Measurements from ENCODE around the gene HPS1. TPM values are rescaled to one million over a fixed set of nuclear protein-coding genes. Genes with fewer than 3 reads are reported as not detected.

The HPS1 gene
- total RNA-seq, 2 donors from 2014 or later: 78.8 to 124 TPM

DNA sequence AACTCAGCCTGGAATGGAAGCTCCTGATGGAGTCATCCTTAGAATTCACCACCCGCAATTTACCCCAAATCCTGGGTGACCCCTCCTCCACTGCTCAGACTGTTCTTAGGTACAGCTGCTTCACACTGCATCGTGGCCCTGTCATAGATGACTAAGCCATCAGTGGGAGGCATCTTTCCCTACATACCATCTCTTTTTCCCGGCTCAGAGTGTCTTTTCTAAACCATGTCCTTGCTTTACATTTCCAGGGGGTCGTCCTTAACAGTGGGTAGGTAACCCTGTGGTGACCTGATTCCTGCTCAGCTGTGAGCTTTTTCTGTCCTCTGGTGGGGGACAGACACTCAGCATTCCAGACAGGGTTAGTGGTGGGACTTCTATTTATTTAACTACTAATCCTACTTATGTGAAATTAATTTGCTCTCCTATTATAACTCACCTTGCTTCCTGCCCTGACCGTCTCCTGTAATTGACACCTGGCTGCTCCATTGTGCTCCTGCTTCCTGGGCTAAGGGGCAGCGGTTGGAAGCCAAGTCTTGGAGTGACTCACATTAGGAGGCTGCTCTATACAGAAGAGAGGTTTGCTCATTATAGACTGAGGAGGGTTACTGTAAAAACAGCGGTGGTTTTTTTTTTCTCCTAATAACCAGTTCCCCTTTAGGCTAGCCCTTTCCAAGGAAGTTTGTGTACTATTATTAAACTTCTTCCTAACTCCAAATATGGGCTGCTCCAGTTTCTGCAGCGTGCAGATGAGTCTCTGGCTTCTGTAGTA is 72.3 kb downstream of the HPS1 start:
- no peak for ATAC-seq
- Mint-ChIP-seq H3K27ac (no peak overlapping the region), H3K4me1 (ENCODE audit: low read depth in 2 of 2) (no peaks in the 10 kb centered on the region), H3K36me3 (no peaks in the 10 kb centered on the region), H3K27me3 (peaks cover 3 to 8% of the 10 kb centered on the region in 2 donors), H3K9me3 (no peaks in the 10 kb centered on the region), H3K4me3 (no peak overlapping the region)
- DNase-seq (ENCODE audit: low spot score): no peak

DNA sequence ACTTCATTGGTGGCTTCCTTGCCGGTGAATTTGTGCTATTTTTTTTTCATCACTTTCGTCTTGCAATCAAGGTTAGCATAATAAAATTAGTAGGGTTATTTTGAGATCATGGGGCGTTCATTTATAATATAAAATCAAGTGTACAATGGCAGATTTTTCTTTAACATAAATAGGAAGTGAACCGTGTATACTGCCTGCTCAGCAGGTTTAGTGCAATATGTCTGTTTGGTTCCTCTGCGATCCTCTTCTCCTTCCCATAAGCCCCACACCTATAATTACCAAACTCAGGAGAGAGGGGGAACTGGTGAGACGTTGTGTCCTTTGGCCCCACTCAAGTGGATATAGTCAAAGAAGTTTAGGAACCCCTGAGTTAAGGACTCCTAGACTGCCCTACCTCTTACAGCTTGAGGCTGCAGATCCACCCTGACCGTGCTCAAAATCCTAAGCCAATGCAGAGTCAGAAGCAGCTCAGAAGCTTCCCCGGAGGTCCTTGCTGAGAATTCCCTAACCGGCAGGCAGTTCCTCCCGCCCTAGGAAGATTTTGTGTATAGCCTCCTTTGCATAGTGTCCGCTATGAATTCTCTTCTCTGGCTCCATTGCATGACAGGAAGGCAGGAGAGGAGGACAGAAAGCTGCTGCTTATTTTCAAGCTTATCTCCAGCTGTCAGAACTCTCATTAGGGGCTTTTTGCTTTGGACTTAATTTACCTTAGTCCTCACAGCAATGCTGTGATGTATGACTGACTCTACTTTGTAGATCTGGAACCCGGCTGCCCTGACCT is 73.3 kb downstream of the HPS1 start:
- Mint-ChIP-seq H3K36me3 (no peaks in the 10 kb centered on the region), H3K27me3 (peaks cover 3 to 9% of the 10 kb centered on the region in 2 donors), H3K4me3 (no peak overlapping the region), H3K9me3 (no peaks in the 10 kb centered on the region), H3K27ac (no peak overlapping the region), H3K4me1 (ENCODE audit: low read depth in 2 of 2) (no peaks in the 10 kb centered on the region)
- no peak for ATAC-seq
- DNase-seq (ENCODE audit: low spot score): no peak

DNA sequence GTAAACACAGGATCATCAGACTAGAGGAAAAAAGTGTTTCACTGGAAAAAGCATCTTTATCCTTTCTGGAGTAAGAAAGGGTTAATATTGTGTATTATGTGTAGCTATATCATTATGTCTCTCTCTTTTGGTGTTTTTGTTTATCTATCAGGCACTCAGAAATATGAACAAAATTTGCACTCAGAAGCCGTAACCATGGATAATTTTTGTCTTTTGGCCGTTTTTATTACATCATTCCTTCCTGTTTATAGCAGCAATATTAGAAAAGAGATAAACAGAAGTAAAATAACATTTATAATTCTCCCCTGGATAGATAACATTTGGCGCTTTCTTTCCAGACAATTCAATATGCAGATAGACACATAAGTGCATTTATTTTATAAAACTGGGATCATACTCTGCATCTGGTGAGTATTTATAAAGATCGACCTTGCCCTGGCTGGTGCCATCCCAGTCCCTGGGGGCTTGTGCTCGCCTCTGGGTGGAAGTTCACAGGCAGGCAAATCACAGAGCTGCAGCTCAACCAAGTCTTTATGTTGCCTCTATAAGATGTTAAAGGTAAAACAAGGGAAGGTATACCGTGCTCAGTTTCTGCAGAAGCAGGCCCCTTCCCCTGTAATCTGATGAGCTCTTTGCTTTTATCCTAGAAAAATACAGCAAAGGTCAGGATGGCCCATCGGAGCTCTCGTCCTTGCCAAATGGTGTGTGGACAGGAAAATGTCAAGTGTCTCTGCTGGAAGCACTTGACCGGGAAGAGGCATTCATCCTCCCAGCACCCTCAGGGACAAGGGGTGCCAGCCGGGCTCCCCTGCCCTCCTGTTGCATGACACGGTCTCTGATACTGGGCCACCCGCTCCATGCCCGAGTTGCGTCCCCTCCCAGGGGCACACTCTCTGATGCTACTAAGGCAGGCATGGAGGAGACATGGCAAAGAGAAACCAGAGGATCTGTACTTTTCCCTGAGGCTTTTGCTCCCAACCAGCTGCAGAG is 75.6 kb downstream of the HPS1 start:
- H3K36me3 Mint-ChIP-seq: no peaks in the 10 kb centered on the region
- H3K27me3 Mint-ChIP-seq: peaks cover 3 to 15% of the 10 kb centered on the region in 2 donors
- H3K27ac Mint-ChIP-seq: no peak overlapping the region
- H3K9me3 Mint-ChIP-seq: no peaks in the 10 kb centered on the region
- ATAC-seq (no peak), DNase-seq (ENCODE audit: low spot score) (no peak)
- no peaks in the 10 kb centered on the region for H3K4me1 Mint-ChIP-seq (ENCODE audit: low read depth in 2 of 2)
- no peak overlapping the region for H3K4me3 Mint-ChIP-seq

DNA sequence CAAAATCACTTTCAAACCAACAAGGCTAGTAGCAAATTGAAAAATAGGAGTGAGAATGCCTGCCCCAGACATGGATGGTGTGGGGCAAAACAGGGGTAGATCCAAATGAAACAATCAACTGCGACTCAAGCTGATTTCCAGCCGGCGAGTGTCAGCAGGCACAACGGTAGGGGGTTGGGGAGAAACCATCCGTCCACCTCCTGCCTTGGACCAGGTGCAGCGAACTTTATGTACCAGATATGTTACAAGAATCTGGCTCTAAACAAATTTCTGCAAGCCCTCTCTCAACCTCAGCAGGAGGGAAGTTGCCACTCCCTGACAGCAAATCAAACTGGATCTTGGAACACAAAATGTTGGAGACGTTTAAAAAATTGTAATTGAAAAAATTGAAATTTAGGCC is 76.9 kb downstream of the HPS1 start:
- ATAC-seq: no peak
- Mint-ChIP-seq H3K27me3 (peaks cover 3 to 7% of the 10 kb centered on the region in 2 donors), H3K27ac (no peak overlapping the region), H3K4me1 (ENCODE audit: low read depth in 2 of 2) (no peaks in the 10 kb centered on the region), H3K4me3 (no peak overlapping the region), H3K9me3 (no peaks in the 10 kb centered on the region), H3K36me3 (no peaks in the 10 kb centered on the region)
- no peak for DNase-seq (ENCODE audit: low spot score)

DNA sequence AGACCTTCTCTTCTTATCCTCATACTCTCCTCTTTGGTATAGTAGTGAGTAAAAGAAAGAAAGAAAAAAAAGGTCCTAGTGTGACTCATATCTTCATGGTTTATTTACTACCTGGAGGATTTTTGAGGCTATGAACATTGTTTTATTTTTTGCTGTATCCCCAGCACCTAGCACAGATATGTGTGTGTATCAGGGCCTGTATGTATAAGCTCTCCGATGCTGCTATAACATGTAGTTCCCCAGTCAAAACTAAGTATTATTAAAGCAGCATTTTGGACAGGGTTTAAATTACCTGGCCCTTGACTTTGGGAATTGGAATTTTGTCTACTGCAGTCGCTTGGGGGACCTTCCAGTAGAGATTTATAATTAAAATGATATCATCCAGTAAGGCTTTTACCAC is 78.1 kb downstream of the HPS1 start:
- H3K4me3 Mint-ChIP-seq: no peak overlapping the region
- ATAC-seq: no peak

DNA sequence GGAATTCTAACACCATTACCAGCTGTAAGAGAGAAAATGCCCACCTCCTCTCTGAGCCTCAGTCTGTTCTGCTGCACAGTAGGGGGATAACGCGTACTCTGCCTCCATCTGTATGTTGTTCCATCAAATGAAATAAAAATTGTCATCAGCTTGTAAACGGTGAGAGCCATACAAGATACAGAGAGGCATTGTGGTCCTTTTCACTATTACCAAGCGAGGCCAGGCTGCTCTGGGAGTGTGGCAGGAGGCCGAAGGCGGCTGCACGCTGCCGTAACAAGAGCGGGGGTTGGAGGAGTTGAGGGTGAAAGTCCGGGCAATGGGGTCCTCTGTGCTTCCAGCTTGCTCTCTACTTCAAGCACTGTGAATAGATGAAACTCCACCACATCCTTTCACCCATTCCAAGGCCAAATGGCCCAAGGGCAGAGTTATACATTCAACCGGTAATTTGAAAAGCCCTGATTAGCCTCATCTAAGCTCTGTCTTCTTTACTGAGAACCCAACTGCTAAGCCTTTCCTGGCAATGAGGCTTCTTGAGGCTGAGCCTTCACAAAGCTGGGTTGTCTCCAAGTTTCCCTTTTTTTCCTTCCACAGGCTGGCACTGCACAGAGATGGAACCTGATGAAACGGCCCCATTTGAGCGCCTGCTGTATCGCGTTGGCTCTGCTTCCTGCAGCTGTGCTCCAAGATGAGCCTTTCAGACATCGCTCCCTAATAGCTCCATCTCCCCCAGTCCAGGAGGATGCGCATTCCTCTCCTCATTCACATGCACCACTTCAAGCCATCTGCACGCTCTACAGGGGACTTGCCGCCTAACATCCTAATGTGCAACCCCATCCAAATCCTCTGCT is 78.9 kb downstream of the HPS1 start:
- ATAC-seq: no peak

More for the DNA sequence above, 78.1 kb downstream of the HPS1 start:
- peaks cover 3 to 7% of the 10 kb centered on the region in 2 donors for H3K27me3 Mint-ChIP-seq
- no peaks in the 10 kb centered on the region for H3K36me3 Mint-ChIP-seq
- DNase-seq (ENCODE audit: low spot score): no peak
- no peak overlapping the region for H3K27ac Mint-ChIP-seq
- no peaks in the 10 kb centered on the region for H3K9me3 Mint-ChIP-seq
- no peaks in the 10 kb centered on the region for H3K4me1 Mint-ChIP-seq (ENCODE audit: low read depth in 2 of 2)

More for the DNA sequence above, 78.9 kb downstream of the HPS1 start:
- H3K27ac Mint-ChIP-seq: no peak overlapping the region
- no peaks in the 10 kb centered on the region for H3K36me3 Mint-ChIP-seq
- no peak for DNase-seq (ENCODE audit: low spot score)
- no peaks in the 10 kb centered on the region for H3K4me1 Mint-ChIP-seq (ENCODE audit: low read depth in 2 of 2)
- no peaks in the 10 kb centered on the region for H3K9me3 Mint-ChIP-seq
- H3K4me3 Mint-ChIP-seq: no peak overlapping the region
- H3K27me3 Mint-ChIP-seq: peaks cover 3 to 7% of the 10 kb centered on the region in 2 donors

Other genes with a start within 250 kb of the HPS1 start
- not detected for gene LOXL4, start 178.7 kb downstream of the HPS1 start, total RNA-seq
- 1 to 10 TPM; 6.1 to 7.2 TPM for gene PYROXD2, start 31.8 kb downstream of the HPS1 start, total RNA-seq

All from natural killer cell treated with Interleukin-12 subunit alpha and Interleukin-12 subunit beta and Interleukin-15 and Interleukin-18, amount 100 ng/mL, for 72 hours (primary cell).